ENCODE data around the gene OLFM3.

The OLFM3 gene

DNA sequence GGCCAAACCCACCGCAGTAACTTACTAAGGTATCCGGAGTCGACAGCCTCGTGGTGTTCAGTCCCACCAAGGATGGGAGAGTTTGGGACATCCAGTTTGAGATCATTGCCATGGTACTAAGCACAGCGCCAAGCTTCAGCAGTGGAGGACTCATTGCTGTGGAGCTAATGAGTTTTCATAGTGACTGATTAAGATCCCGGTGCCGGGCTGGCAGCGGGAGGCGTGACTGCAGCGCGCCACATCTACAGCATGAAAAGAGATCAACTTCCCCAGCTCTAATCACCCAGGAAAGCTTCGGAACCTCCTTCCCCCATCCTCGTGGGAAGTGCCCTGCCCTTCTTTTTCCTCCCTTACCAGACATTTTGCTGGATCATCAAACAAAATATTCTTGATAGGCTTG lies 149.9 kb downstream of the OLFM3 start:
- DNase-seq (ENCODE audit: low spot score): peak; percentile 12

- no peak for DNase-seq (ENCODE audit: low spot score)
These were observed 153.6 kb downstream of the OLFM3 start for GRCh38 chr1:101843160-101843559.

- DNase-seq (ENCODE audit: low spot score): no peak
These were observed 154.9 kb downstream of the OLFM3 start for GRCh38 chr1:101841824-101842223.

DNA sequence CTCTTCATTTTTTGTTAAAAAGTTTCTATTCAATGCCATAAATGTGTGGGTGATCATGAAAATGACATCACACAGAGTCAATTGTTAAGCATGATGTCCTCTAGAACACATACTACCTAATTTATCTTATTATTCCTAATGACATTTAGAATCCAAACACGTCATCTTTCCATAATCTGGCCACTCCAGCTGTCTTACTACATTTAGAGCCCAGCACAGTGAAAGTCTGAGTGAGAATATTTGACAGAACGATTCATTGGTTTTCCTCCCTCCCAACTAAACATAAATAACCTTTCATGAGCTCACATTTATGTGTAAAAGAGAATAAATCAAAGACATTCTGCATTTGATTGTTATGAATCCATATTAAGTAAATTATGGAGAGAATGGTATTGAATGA lies 160.7 kb downstream of the OLFM3 start:
- no peak for DNase-seq (ENCODE audit: low spot score)

- DNase-seq (ENCODE audit: low spot score): no peak
These were observed 163.4 kb downstream of the OLFM3 start for GRCh38 chr1:101833312-101833711.

- no peak for DNase-seq (ENCODE audit: low spot score)
These were observed 170.3 kb downstream of the OLFM3 start for GRCh38 chr1:101826416-101826815.

- peak; percentile 42 for DNase-seq (ENCODE audit: low spot score)
These were observed 176.7 kb downstream of the OLFM3 start for GRCh38 chr1:101820071-101820470.

DNA sequence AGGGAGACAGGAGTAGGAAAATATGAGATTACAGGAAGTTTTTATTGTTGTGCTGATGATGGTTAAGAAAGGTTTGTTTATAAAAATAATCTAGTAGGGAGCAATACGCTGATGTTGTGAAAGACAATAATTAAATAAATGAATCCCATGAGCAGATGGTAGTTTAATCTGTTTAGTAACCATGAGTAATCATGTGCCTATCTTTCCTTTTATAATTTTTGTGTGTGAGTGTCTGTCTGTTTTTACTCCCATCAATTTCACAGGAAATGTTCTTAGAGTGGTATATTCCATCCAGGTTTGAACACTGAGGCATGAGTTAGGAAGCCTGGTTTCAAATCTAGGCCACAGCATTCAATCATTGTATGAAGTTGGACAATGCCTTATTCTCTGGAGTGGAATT lies 180.5 kb downstream of the OLFM3 start:
- DNase-seq (ENCODE audit: low spot score): no peak

- DNase-seq (ENCODE audit: low spot score): no peak
These were observed 198.3 kb downstream of the OLFM3 start for GRCh38 chr1:101798417-101798816.

DNA sequence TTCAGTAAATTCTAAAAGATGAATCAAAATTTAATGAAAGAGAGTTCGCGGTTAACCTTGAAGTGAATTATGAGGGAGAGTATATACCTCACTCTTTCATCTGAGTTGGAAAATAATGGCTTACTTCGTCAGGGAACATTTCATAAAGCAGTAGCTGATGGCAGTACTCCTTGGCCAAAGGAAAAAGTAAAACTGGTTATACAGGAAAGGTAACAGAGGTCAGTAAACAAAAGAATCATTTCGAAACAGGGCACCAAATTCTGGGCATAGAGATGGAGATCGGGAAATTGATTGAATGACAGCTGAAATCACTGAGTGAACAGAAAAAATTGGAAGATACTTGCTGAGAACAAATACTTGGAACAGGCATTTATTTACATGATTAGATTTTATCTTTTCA lies 199.0 kb downstream of the OLFM3 start:
- no peak for DNase-seq (ENCODE audit: low spot score)

DNA sequence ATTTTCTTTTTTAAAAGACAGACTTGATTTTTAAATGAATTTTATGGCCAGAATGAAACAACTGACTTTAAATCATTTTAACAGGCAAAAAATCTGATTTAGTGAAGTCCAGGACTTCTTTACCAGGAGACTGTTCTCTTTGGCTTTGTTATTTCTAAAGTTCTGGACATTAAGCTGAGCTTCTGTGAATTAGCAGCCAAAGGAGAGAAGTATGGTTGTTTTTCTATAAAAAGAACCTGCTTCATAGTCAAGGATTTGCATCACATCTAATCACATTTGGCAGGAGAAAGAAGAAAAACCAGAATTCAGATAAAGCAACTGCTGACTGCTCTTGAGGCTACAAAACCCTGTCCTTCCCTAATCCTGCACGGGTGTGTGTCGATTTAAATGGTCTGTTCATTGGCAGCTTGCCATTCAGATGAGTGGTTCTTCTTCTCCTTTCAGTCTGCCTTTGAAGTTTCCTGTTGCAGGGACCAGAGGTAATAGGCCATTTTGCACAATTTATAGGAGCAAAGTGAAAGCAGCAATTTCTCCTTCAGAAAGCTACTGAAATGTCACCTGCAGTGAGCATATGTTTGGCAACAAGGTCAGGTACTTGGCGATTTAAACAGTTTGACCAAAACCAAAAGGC lies 215.4 kb downstream of the OLFM3 start:
- DNase-seq (ENCODE audit: low spot score): peak; percentile 16

DNA sequence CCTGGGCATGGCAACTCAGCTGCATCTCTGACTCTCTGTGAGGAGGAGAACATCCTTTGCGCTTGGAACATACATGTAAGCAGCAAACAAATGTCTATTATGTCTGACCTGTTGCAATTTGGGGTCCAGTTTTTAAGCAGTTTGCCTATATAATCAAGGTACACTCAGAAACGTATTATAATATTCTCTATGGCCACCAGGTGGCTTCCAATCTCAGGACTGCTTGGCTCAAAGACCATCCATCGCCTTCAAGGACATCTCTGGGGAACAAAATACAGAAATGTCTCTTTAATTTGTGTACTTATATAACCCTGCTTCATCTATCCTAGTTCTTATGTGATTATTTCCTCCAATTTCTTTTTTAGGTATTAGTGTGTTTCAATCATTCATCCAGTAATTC lies 227.2 kb downstream of the OLFM3 start:
- peak; percentile 32 for DNase-seq (ENCODE audit: low spot score)

- no peak for DNase-seq (ENCODE audit: low spot score)
These were observed 238.7 kb downstream of the OLFM3 start for GRCh38 chr1:101757985-101758384.

DNA sequence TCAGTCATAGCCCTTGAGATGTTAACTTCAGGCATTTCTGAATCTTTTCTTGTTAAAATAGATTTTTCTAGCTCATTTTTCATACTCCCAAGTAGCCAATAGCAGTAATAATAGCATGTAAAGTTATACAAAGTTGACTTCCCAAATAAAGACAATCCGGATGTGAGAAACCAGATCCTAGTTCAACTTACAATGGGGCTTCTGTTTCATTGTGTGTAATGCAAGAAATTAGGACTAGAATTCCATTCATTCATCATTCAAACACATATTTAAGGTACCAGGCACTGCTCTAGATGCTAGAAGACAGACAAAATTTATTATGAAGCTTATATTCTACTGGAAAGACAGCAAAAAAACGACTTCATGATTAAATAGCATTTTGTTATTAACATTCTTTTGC lies 240.3 kb downstream of the OLFM3 start:
- DNase-seq (ENCODE audit: low spot score): no peak
